GM12872 (cell line): ENCODE results near the gene RNF183.

Source experiments
- CTCF ChIP-seq: IDR thresholded peaks from 3 replicates; pipeline ENCODE4 v1.5.1; 2011; ENCODE audit warnings: low read depth, mild to moderate bottlenecking, low read length, moderate library complexity; ENCODE audit not compliant: insufficient read depth

The RNF183 gene

GRCh38 chr9:113301548-113301947 is 1.6 kb downstream of the RNF183 start:
- TF ChIP-seq CTCF: no peak

GRCh38 chr9:113299800-113300292 is 3.3 kb downstream of the RNF183 start:
- TF ChIP-seq CTCF: no peak

- TF ChIP-seq CTCF: no peak
Observed at GRCh38 chr9:113298924-113299770, 4.0 kb downstream of the RNF183 start.

GRCh38 chr9:113298311-113298710 is 4.9 kb downstream of the RNF183 start:
- no peak for TF ChIP-seq CTCF

GRCh38 chr9:113296796-113297558 is 6.2 kb downstream of the RNF183 start:
- TF ChIP-seq CTCF: no peak

GRCh38 chr9:113293285-113293878 is 9.8 kb downstream of the RNF183 start:
- TF ChIP-seq CTCF: no peak

- TF ChIP-seq CTCF: no peak
Observed at GRCh38 chr9:113290052-113290607, 13.0 kb downstream of the RNF183 start.
